B cell (primary cell): ENCODE data around the gene EEF1AKMT2. TPM values are rescaled to one million over a fixed set of nuclear protein-coding genes. Genes with fewer than 3 reads are reported as not detected.

Experiments
- ATAC-seq: fragments of 200-7000 bp; cut with Tn5 transposase; one replicate; pipeline ENCODE4 v1.10.0; 2021; ENCODE audit warnings: low read depth, mild to moderate bottlenecking, moderate number of reproducible peaks, moderate library complexity
- CTCF ChIA-PET: fragments of 350-600 bp; sonication (Branson Sonifier 250); formaldehyde crosslinking; loops from one replicate; lab custom pipeline; 2021; ENCODE audit warnings: antibody characterized with exemption, inconsistent platforms; lab: Charles Lee
- POLR2A ChIA-PET: fragments of 350-600 bp; sonication (Branson Sonifier 250); formaldehyde crosslinking; loops from one replicate; lab custom pipeline; 2021; ENCODE audit warnings: antibody characterized with exemption; lab: Charles Lee
- DNase-seq: peaks from one replicate; pipeline ENCODE4 v3.0.0; 2013
- H2AFZ ChIP-seq: 2 replicates; pipeline ENCODE4 v1.6.1; 2012; ENCODE audit warnings: mild to moderate bottlenecking, low read depth, low read length; ENCODE audit not compliant: insufficient read depth, poor library complexity, severe bottlenecking
- H3K27ac ChIP-seq, 2 donors: 1 replicate in 1 of 2; 2 replicates in 1 of 2; pipeline ENCODE4 v1.5.1; 2012 to 2013; ENCODE audit warnings: low read length in 2 of 2, mild to moderate bottlenecking in 2 of 2, moderate library complexity in 1 of 2
- H3K27me3 ChIP-seq, 4 experiments: fragments of 200-600 bp in 1 of 4; sonication (generic) in 1 of 4; replicated peaks in 1 of 4; 1 replicate in 2 of 4; 2 replicates in 2 of 4; pipeline versions ENCODE4 v1.6.1 to v1.7.0; 2013 to 2016; ENCODE audit warnings: low read length in 3 of 4, mild to moderate bottlenecking in 2 of 4, mixed read lengths in 1 of 4, moderate library complexity in 1 of 4; ENCODE audit not compliant: insufficient read depth in 4 of 4, control insufficient read depth in 3 of 4; ENCODE audit errors: control extremely low read depth in 1 of 4
- H3K36me3 ChIP-seq, 2 experiments: replicated peaks in 1 of 2; 1 replicate in 1 of 2; 2 replicates in 1 of 2; pipeline versions ENCODE4 v1.6.1 to v1.7.1; 2013; ENCODE audit warnings: low read length in 1 of 2; ENCODE audit not compliant: insufficient read depth in 2 of 2, control insufficient read depth in 1 of 2; ENCODE audit errors: control extremely low read depth in 1 of 2, extremely low read depth in 1 of 2
- H3K4me1 ChIP-seq, 2 donors: fragments of 200-600 bp in 1 of 2; sonication (generic) in 1 of 2; 1 replicate in 1 of 2; 2 replicates in 1 of 2; pipeline versions ENCODE4 v1.5.1 to v1.6.1; 2013 to 2017; ENCODE audit warnings: low read length in 2 of 2; ENCODE audit not compliant: control insufficient read depth in 2 of 2, insufficient read depth in 2 of 2
- H3K4me2 ChIP-seq: replicated peaks from 2 replicates; pipeline ENCODE3; 2012; ENCODE audit warnings: mild to moderate bottlenecking, low read depth, low read length; ENCODE audit not compliant: poor library complexity, severe bottlenecking
- H3K4me3 ChIP-seq, 5 experiments: fragments of 200-600 bp in 1 of 5; sonication (generic) in 1 of 5; 1 replicate in 3 of 5; 2 replicates in 2 of 5; pipeline versions ENCODE4 v1.5.1 to v1.7.0; 2011 to 2016; ENCODE audit warnings: low read length in 4 of 5, mild to moderate bottlenecking in 4 of 5, low read depth in 2 of 5, control low read depth in 1 of 5, moderate library complexity in 1 of 5; ENCODE audit not compliant: insufficient read depth in 1 of 5; ENCODE audit errors: control extremely low read depth in 1 of 5, extremely low read depth in 1 of 5
- H3K79me2 ChIP-seq: fragments of 200-600 bp; sonication (generic); one replicate; pipeline ENCODE4 v1.6.0; 2016; ENCODE audit warnings: low read length; ENCODE audit not compliant: control insufficient read depth, insufficient read depth
- H3K9ac ChIP-seq: fragments of 200-600 bp; sonication (generic); 2 replicates; pipeline ENCODE4 v1.6.1; 2017; ENCODE audit warnings: mild to moderate bottlenecking, low read length, moderate library complexity
- H3K9me3 ChIP-seq, 3 donors: one replicate each; pipeline versions ENCODE4 v1.6.1 to v1.7.1; 2013; ENCODE audit warnings: low read length in 2 of 3; ENCODE audit not compliant: control insufficient read depth in 2 of 3, insufficient read depth in 1 of 3; ENCODE audit errors: control extremely low read depth in 1 of 3
- H4K20me1 ChIP-seq: 2 replicates; pipeline ENCODE4 v1.6.0; 2012; ENCODE audit warnings: mild to moderate bottlenecking, low read length; ENCODE audit not compliant: insufficient read depth, control insufficient read depth, poor library complexity, severe bottlenecking
- H3K27ac Mint-ChIP-seq: one replicate; pipeline ENCODE4 v1.8.0; 2021; ENCODE audit warnings: mixed read lengths
- H3K27me3 Mint-ChIP-seq: one replicate; pipeline ENCODE4 v1.8.0; 2021; ENCODE audit warnings: mixed read lengths
- H3K4me1 Mint-ChIP-seq: one replicate; pipeline ENCODE4 v1.8.0; 2021; ENCODE audit warnings: mixed read lengths
- H3K4me3 Mint-ChIP-seq: one replicate; pipeline ENCODE4 v1.8.0; 2021; ENCODE audit warnings: mixed read lengths
- H3K9me3 Mint-ChIP-seq: one replicate; pipeline ENCODE4 v1.8.0; 2022; ENCODE audit warnings: mixed read lengths; ENCODE audit not compliant: insufficient read depth
- EZH2 ChIP-seq: IDR thresholded peaks from 2 replicates; pipeline ENCODE4 v1.6.1; 2012; ENCODE audit warnings: borderline replicate concordance, low read depth, mild to moderate bottlenecking, moderate library complexity, low read length; ENCODE audit not compliant: insufficient read depth, poor library complexity, severe bottlenecking
- WGBS: methylation state at CpG from one replicate; pipeline ENCODE4 v1.1.5; 2013; ENCODE audit warnings: missing lambda C conversion rate; ENCODE audit not compliant: insufficient coverage; 5-methylcytosine and 5-hydroxymethylcytosine counted together
- intact Hi-C: fragments of 100-400 bp; cut with micrococcal nuclease; formaldehyde crosslinking; loops from one replicate; pipeline ENCODE4 v1.10.0; 2022
- polyA plus RNA-seq: library from polyadenylated mRNA; depleted of rRNA; stranded (reverse); fragments of >200 nt; gene quantifications from 2 replicates; pipeline ENCODE4 v1.2.3, GENCODE V29; 2012
- total RNA-seq, 2 donors: library from RNA; stranded (reverse); fragments of 120-200 nt in 1 of 2; gene quantifications; 1 replicate in 1 of 2; 2 replicates in 1 of 2; pipeline versions ENCODE4 v1.2.3 to v1.2.4, GENCODE V29; 2013 to 2022
- TF ChIP-seq, protein P1 (sequence below): fragments of 200-600 bp; IDR thresholded peaks from one replicate; pipeline ENCODE4 v1.8.0; 2022; ENCODE audit warnings: antibody characterized with exemption, mild to moderate bottlenecking

Gene EEF1AKMT2
- total and polyA plus RNA-seq, 2 donors (not counting 1 experiment from before 2014, with no cell fraction given): 8.8 to 15.0 TPM

DNA sequence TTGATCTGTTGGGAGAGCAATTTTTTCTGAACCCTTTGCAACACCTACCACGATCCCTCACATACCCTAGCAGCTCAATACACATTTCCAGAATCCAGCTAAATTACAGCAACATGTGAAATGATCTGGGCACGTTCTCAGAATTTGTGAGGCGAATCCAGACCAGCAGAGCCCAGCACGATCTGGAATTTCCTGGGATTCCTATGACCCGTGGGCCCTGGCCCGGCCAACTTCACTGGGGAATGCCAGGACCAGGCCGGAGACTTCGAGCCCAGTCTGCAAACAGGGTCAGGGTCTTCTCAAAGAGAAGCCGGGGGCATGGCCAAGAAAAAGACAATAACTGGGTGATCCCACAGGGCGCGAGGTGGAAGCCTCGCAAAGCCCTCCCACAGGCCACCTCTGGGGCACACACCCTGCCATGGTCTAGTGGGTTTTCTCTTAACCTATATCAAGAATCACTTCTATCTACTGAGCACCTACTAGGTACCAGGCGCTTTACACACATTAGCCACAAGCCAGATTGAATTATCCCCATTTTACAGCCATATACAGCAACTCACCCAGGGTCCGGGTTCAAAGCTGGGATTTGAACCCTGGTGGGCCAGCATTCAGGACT is 81.3 kb downstream of the EEF1AKMT2 start:
- Histone ChIP-seq H3K27ac (peak overlapping the region in 1 of 2 donors; percentile 61), H3K27me3 (no peaks in the 10 kb centered on the region), H3K4me3 (no peak overlapping the region), H3K4me1 (peaks cover 82 to 94% of the 10 kb centered on the region in 2 donors), H4K20me1 (peaks cover 99% of the 10 kb centered on the region), H3K36me3 (peaks cover 2 to 55% of the 10 kb centered on the region in 2 experiments), H2AFZ (no peak overlapping the region), H3K9ac (no peak overlapping the region), H3K9me3 (no peaks in the 10 kb centered on the region), H3K79me2 (peaks cover 100% of the 10 kb centered on the region), H3K4me2 (peak overlapping the region; percentile 35)
- TF ChIP-seq, protein P1, sequence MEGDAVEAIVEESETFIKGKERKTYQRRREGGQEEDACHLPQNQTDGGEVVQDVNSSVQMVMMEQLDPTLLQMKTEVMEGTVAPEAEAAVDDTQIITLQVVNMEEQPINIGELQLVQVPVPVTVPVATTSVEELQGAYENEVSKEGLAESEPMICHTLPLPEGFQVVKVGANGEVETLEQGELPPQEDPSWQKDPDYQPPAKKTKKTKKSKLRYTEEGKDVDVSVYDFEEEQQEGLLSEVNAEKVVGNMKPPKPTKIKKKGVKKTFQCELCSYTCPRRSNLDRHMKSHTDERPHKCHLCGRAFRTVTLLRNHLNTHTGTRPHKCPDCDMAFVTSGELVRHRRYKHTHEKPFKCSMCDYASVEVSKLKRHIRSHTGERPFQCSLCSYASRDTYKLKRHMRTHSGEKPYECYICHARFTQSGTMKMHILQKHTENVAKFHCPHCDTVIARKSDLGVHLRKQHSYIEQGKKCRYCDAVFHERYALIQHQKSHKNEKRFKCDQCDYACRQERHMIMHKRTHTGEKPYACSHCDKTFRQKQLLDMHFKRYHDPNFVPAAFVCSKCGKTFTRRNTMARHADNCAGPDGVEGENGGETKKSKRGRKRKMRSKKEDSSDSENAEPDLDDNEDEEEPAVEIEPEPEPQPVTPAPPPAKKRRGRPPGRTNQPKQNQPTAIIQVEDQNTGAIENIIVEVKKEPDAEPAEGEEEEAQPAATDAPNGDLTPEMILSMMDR: no peak
- TF ChIP-seq EZH2: no peak
- Mint-ChIP-seq H3K27me3 (no peaks in the 10 kb centered on the region), H3K4me3 (peak overlapping the region; percentile 32), H3K9me3 (no peaks in the 10 kb centered on the region), H3K27ac (peak overlapping the region; percentile 77), H3K4me1 (peaks cover 84% of the 10 kb centered on the region)
- intact Hi-C loops: no loop called here
- CTCF ChIA-PET: interaction anchor here (0.7 to 2.6 kb wide), 3 partner anchors 9 to 176 kb away, joined by 3 to 12 read pairs (median 3); no protein-coding TSS in a partner anchor
- 76% methylated on average over 13 of the region's 14 CpGs for WGBS
- POLR2A ChIA-PET: interaction anchor here (2.4 kb wide), 1 partner anchor 8 kb away, joined by 5 read pairs; no protein-coding TSS in a partner anchor
- DNase-seq (no peak), ATAC-seq (peak; percentile 59)

DNA sequence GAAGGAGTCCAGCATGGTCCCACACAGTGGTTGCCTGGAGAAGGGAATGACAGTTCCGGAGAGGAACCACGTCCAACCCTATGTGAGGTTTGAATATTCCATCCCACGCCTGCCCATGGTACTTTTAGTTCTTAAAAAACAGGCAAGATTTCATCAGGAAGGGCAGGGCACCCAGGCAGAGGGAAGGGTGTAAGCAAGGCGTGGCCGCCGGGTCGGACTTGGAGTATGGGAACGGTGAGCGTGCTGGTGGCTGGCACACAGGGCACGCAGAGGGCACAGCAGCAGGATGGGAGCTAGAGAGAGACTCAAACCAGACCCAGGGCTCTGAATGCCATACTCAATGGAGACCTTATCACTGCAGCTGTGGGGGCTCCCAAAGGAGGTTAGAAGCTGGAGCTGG is 81.8 kb downstream of the EEF1AKMT2 start:
- no peak overlapping the region for H3K9ac ChIP-seq
- POLR2A ChIA-PET: interaction anchor here (2.4 kb wide), 1 partner anchor 8 kb away, joined by 5 read pairs; no protein-coding TSS in a partner anchor
- intact Hi-C loops: no loop called here

More for the DNA sequence above, 81.8 kb downstream of the EEF1AKMT2 start:
- Histone ChIP-seq H3K4me2 (peak overlapping the region; percentile 35), H4K20me1 (peaks cover 99% of the 10 kb centered on the region), H3K4me3 (no peak overlapping the region), H3K36me3 (peaks cover 0 to 55% of the 10 kb centered on the region in 2 experiments), H3K27me3 (no peaks in the 10 kb centered on the region), H3K79me2 (peaks cover 100% of the 10 kb centered on the region), H3K4me1 (peaks cover 82 to 94% of the 10 kb centered on the region in 2 donors), H2AFZ (no peak overlapping the region), H3K27ac (peak overlapping the region in 1 of 2 donors; percentile 61), H3K9me3 (no peaks in the 10 kb centered on the region)
- CTCF ChIA-PET: interaction anchor here (0.7 to 2.6 kb wide), 3 partner anchors 9 to 176 kb away, joined by 3 to 12 read pairs (median 3); no protein-coding TSS in a partner anchor
- 84% methylated on average over 9 of the region's 10 CpGs for WGBS
- Mint-ChIP-seq H3K4me1 (peaks cover 84% of the 10 kb centered on the region), H3K4me3 (peak overlapping the region; percentile 5), H3K27me3 (no peaks in the 10 kb centered on the region), H3K9me3 (no peaks in the 10 kb centered on the region), H3K27ac (peak overlapping the region; percentile 77)
- no peak for DNase-seq
- TF ChIP-seq EZH2: no peak
- TF ChIP-seq, protein P1: no peak
- no peak for ATAC-seq
